Measurements from ENCODE around the gene BAG2.

Gene BAG2

DNA sequence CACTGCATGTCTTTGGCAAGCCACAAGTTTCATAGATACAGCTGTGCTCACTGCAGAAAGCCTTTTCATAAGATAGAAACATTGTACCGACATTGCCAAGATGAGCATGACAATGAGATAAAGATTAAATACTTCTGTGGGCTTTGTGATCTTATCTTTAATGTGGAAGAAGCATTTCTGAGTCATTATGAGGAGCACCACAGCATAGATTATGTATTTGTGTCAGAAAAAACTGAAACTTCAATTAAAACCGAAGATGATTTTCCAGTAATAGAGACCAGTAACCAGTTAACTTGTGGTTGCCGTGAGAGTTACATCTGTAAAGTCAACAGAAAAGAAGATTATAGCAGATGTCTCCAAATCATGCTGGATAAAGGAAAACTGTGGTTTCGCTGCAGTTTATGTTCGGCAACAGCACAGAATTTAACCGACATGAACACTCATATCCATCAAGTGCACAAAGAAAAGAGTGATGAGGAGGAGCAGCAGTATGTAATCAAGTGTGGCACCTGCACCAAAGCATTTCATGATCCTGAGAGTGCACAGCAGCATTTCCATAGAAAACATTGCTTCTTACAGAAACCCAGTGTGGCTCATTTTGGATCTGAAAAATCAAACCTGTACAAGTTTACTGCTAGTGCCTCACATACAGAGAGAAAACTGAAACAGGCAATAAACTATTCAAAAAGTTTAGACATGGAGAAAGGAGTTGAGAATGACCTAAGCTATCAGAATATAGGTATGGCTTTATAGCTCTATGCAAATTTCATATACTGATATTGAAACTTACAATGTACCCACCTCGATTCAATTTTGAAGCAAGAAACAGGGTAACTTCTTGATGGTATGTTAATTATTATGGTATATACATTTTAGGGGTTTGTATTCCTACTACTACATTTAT lies 23.9 kb upstream of the BAG2 start:
- in situ Hi-C loops (cut with MboI; ENCODE audit: low sequenced_read_pairs, unreplicated experiment): no loop called here
- no peak for DNase-seq (ENCODE audit: low spot score)
- no peak for TF ChIP-seq CTCF (IDR thresholded peaks at IDR 0.05; ENCODE audit: borderline replicate concordance, control extremely low read depth, extremely low read depth, insufficient read depth, missing control alignments)

GRCh38 chr6:57158658-57159057 lies 13.5 kb upstream of the BAG2 start:
- in situ Hi-C loops (cut with MboI; ENCODE audit: low sequenced_read_pairs, unreplicated experiment): no loop called here
- no peak for DNase-seq (ENCODE audit: low spot score)
- no peak for TF ChIP-seq CTCF (IDR thresholded peaks at IDR 0.05; ENCODE audit: borderline replicate concordance, control extremely low read depth, extremely low read depth, insufficient read depth, missing control alignments)

GRCh38 chr6:57159127-57159526 lies 13.0 kb upstream of the BAG2 start:
- in situ Hi-C loops (cut with MboI; ENCODE audit: low sequenced_read_pairs, unreplicated experiment): no loop called here

DNA sequence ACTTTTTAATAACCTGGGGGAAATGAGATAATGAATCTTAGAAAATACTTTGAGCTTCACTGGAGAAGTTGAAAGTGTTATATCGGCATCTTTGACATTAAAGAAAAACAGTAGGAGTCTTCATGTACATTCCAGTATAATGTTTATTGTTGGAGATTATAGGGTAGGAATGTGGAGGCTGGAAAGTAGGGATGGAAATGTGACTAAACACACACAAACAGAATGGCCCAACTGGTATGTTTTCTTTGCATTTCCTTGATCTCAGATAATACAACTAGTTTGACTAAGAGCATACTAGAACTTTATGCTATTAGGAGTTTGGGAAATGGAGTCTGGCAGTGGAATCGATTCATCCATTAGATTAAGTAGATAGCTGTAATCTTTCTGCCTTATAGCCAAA lies 10.1 kb upstream of the BAG2 start:
- in situ Hi-C loops (cut with MboI; ENCODE audit: low sequenced_read_pairs, unreplicated experiment): no loop called here
- no peak for DNase-seq (ENCODE audit: low spot score)
- no peak for TF ChIP-seq CTCF (IDR thresholded peaks at IDR 0.05; ENCODE audit: borderline replicate concordance, control extremely low read depth, extremely low read depth, insufficient read depth, missing control alignments)

More at GRCh38 chr6:57159127-57159526, 13.0 kb upstream of the BAG2 start:
- DNase-seq (ENCODE audit: low spot score): no peak
- TF ChIP-seq CTCF (IDR thresholded peaks at IDR 0.05; ENCODE audit: borderline replicate concordance, control extremely low read depth, extremely low read depth, insufficient read depth, missing control alignments): no peak

DNA sequence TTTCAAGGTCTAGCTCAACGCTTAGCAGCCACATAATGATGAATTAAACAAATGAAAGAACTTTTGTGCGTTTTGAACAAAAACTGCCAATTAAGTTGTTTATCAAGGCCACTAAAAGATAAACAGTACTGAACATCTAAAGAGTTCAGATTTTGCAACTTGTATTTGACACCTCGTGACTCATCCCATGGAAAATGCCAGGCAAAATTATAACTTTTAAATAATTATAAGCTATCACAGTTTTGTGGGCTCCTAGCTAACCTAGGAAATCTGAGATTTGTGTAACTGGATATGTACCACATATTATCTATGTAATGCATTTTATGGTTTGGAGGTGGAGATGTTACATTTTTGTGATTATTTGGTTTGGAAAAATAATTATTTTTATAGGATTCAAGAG lies 9.6 kb upstream of the BAG2 start:
- no peak for TF ChIP-seq CTCF (IDR thresholded peaks at IDR 0.05; ENCODE audit: borderline replicate concordance, control extremely low read depth, extremely low read depth, insufficient read depth, missing control alignments)

DNA sequence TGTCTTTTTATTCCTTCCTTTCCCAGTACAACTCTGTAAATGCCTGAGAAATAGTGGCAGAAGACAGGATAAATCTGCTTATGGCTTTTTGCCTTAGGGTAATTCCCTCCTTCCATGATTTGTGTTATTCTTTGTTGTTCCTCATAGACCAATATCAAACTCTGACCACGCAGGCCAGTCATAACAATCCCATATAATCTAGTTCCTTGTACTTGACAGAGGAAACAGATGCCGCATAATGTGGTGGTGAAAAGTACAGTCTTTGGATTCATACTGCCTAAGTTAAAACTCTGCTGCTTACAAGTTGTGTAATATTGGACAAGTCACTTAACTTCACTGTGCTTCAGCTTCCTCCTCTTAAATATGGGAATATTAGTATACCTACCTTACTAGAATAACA lies 8.2 kb upstream of the BAG2 start:
- in situ Hi-C loops (cut with MboI; ENCODE audit: low sequenced_read_pairs, unreplicated experiment): no loop called here
- no peak for TF ChIP-seq CTCF (IDR thresholded peaks at IDR 0.05; ENCODE audit: borderline replicate concordance, control extremely low read depth, extremely low read depth, insufficient read depth, missing control alignments)
- no peak for DNase-seq (ENCODE audit: low spot score)

More for the DNA sequence above, 9.6 kb upstream of the BAG2 start:
- in situ Hi-C loops (cut with MboI; ENCODE audit: low sequenced_read_pairs, unreplicated experiment): no loop called here
- no peak for DNase-seq (ENCODE audit: low spot score)

All from GM13976 (cell line).